GM12878 (cell line): ENCODE data around the gene KRT7. TPM values are rescaled to one million over a fixed set of nuclear protein-coding genes. Genes with fewer than 3 reads are reported as not detected.

ENCODE experiments used
- ATAC-seq: fragments of 200-7000 bp; cut with Tn5 transposase; 3 replicates; pipeline ENCODE4 v1.9.1; 2020; ENCODE audit warnings: mild to moderate bottlenecking, moderate library complexity
- BruUV-seq: library from RNA; stranded (reverse); fragments of 400-500 nt; replicated peaks from 2 replicates; lab custom pipeline; 2021; lab: Mats Ljungman, UMichigan
- CTCF ChIA-PET: fragments of 300-600 bp; sonication (Branson Sonifier 250); formaldehyde crosslinking; extraction: SDS; loops from one replicate; lab custom pipeline; 2021; ENCODE audit warnings: inconsistent platforms; lab: Yijun Ruan, JAX
- POLR2A ChIA-PET: fragments of 350-600 bp; formaldehyde crosslinking; extraction: SDS; loops from one replicate; lab custom pipeline; 2021; ENCODE audit warnings: inconsistent platforms; lab: Charles Lee
- RAD21 ChIA-PET: fragments of 300-600 bp; sonication (Branson Sonifier 250); formaldehyde crosslinking; loops from one replicate; lab custom pipeline; 2023; ENCODE audit warnings: antibody characterized with exemption; ENCODE audit not compliant: unreplicated experiment; lab: Charles Lee
- SMC1A ChIA-PET: fragments of 300-600 bp; sonication (Branson Sonifier 250); formaldehyde crosslinking; loops from one replicate; lab custom pipeline; 2023; ENCODE audit not compliant: unreplicated experiment, uncharacterized antibody; lab: Charles Lee
- DNase-seq: peaks from one replicate; pipeline ENCODE4 v3.0.0-alpha.2; 2011; ENCODE audit warnings: low read depth, low spot score
- FAIRE-seq: peaks from 3 replicates; lab custom pipeline; 2011; peaks lifted over from hg19 to GRCh38; lab: Jason Lieb, UNC
- H2AFZ ChIP-seq: 2 replicates; pipeline ENCODE4 v1.6.0; 2011; ENCODE audit warnings: low read depth, low read length, control low read depth; ENCODE audit not compliant: control insufficient read depth
- H3K27ac ChIP-seq: 2 replicates; pipeline ENCODE4 v1.5.1; 2011; ENCODE audit warnings: control low read depth; ENCODE audit not compliant: control insufficient read depth, insufficient read depth
- H3K27me3 ChIP-seq, 2 experiments: replicated peaks in 1 of 2; 2 replicates each; pipeline versions ENCODE4 v1.6.0 to v1.6.1; 2011; ENCODE audit warnings: low read length in 1 of 2; ENCODE audit not compliant: control insufficient read depth in 2 of 2, insufficient read depth in 2 of 2
- H3K36me3 ChIP-seq, 2 experiments: 2 replicates each; pipeline ENCODE4 v1.5.1; 2011; ENCODE audit warnings: low read length in 1 of 2; ENCODE audit not compliant: control insufficient read depth in 2 of 2, insufficient read depth in 2 of 2
- H3K4me1 ChIP-seq: 2 replicates; pipeline ENCODE4 v1.6.1; 2011; ENCODE audit warnings: mild to moderate bottlenecking, low read length, moderate library complexity, mixed read lengths; ENCODE audit not compliant: control insufficient read depth, insufficient read depth
- H3K4me2 ChIP-seq: 2 replicates; pipeline ENCODE4 v1.6.0; 2011; ENCODE audit warnings: control low read depth; ENCODE audit not compliant: control insufficient read depth, insufficient read depth
- H3K4me3 ChIP-seq: fragments of 200-600 bp; sonication (generic); 2 replicates; pipeline ENCODE4 v1.5.1; 2016
- H3K79me2 ChIP-seq: 2 replicates; pipeline ENCODE4 v1.6.0; 2011; ENCODE audit warnings: low read length; ENCODE audit not compliant: control insufficient read depth, insufficient read depth
- H3K9ac ChIP-seq: 2 replicates; pipeline ENCODE4 v1.8.0; 2011; ENCODE audit warnings: low read length, control low read depth, mixed read lengths; ENCODE audit not compliant: control insufficient read depth, insufficient read depth
- H3K9me3 ChIP-seq: replicated peaks from 3 replicates; pipeline ENCODE4 v1.5.1; 2011; ENCODE audit warnings: mild to moderate bottlenecking, low read length; ENCODE audit not compliant: control insufficient read depth, insufficient read depth
- H4K20me1 ChIP-seq: 2 replicates; pipeline ENCODE4 v1.6.0; 2011; ENCODE audit not compliant: control insufficient read depth, insufficient read depth
- CTCF ChIP-seq, 3 experiments: IDR thresholded peaks in 2 of 3; conservative IDR thresholded peaks in 1 of 3; 2 replicates each; pipeline ENCODE4 v1.5.1; 2011; ENCODE audit warnings: low read depth in 3 of 3, low read length in 3 of 3, mild to moderate bottlenecking in 3 of 3, control low read depth in 2 of 3, moderate library complexity in 2 of 3, inconsistent platforms in 1 of 3, mixed read lengths in 1 of 3; ENCODE audit not compliant: control insufficient read depth in 2 of 3, insufficient read depth in 1 of 3; ENCODE audit errors: extremely low read depth in 1 of 3
- EGR1 ChIP-seq, 2 experiments: IDR thresholded peaks; 1 replicate in 1 of 2; 2 replicates in 1 of 2; pipeline ENCODE4 v1.6.1; 2011 to 2012; ENCODE audit warnings: low read depth in 2 of 2, low read length in 2 of 2, borderline replicate concordance in 1 of 2, mild to moderate bottlenecking in 1 of 2, moderate library complexity in 1 of 2
- GATAD2B ChIP-seq: fragments of 450-650 bp; conservative IDR thresholded peaks from 2 replicates; pipeline ENCODE4 v1.6.1; 2017; ENCODE audit warnings: low read depth, mild to moderate bottlenecking, moderate library complexity
- HDAC2 ChIP-seq: fragments of 200-600 bp; sonication (generic); IDR thresholded peaks from 2 replicates; pipeline ENCODE4 v1.6.1; 2017
- HDGF ChIP-seq: fragments of 450-650 bp; IDR thresholded peaks from 2 replicates; pipeline ENCODE4 v1.6.1; 2016; ENCODE audit warnings: antibody characterized with exemption
- PAX8 ChIP-seq: fragments of 450-650 bp; IDR thresholded peaks from 2 replicates; pipeline ENCODE4 v1.6.1; 2017; ENCODE audit warnings: mild to moderate bottlenecking, moderate library complexity
- PRDM15 ChIP-seq: fragments of 450-650 bp; formaldehyde crosslinking; IDR thresholded peaks from 2 replicates; pipeline ENCODE4 v1.4.0; 2020; ENCODE audit warnings: mild to moderate bottlenecking, moderate library complexity
- RCOR1 ChIP-seq: conservative IDR thresholded peaks from 2 replicates; pipeline ENCODE4 v1.6.1; 2012; ENCODE audit warnings: low read depth, low read length, improper control_type of control experiment
- SPI1 ChIP-seq: IDR thresholded peaks from 2 replicates; pipeline ENCODE4 v1.6.1; 2011; ENCODE audit warnings: low read depth, mild to moderate bottlenecking, low read length, moderate library complexity, borderline replicate concordance; ENCODE audit not compliant: insufficient read depth
- SRF ChIP-seq, 2 experiments: IDR thresholded peaks; 2 replicates each; pipeline ENCODE4 v1.6.1; 2011; ENCODE audit warnings: low read depth in 2 of 2, low read length in 2 of 2, mild to moderate bottlenecking in 1 of 2, moderate library complexity in 1 of 2
- STAT1 ChIP-seq: fragments of 450-650 bp; conservative IDR thresholded peaks from 2 replicates; pipeline ENCODE4 v1.6.1; 2014; ENCODE audit warnings: antibody characterized with exemption, mild to moderate bottlenecking
- SUPT20H ChIP-seq: IDR thresholded peaks from 2 replicates; pipeline ENCODE4 v1.6.1; 2011; ENCODE audit warnings: low read depth, mild to moderate bottlenecking, low read length, moderate library complexity, borderline replicate concordance; ENCODE audit not compliant: control insufficient read depth
- TCF7 ChIP-seq: IDR thresholded peaks from 2 replicates; pipeline ENCODE4 v1.6.1; 2014; ENCODE audit warnings: antibody characterized with exemption, borderline replicate concordance
- WRNIP1 ChIP-seq: IDR thresholded peaks from 2 replicates; pipeline ENCODE4 v1.6.1; 2011; ENCODE audit warnings: low read depth, low read length, improper control_type of control experiment, borderline replicate concordance
- ZSCAN29 ChIP-seq: fragments of 450-650 bp; IDR thresholded peaks from 2 replicates; pipeline ENCODE4 v1.6.1; 2017; ENCODE audit warnings: mild to moderate bottlenecking, moderate library complexity
- WGBS: methylation state at CpG from one replicate; pipeline ENCODE4 v1.1.6; 2016; ENCODE audit warnings: low lambda C conversion rate; ENCODE audit not compliant: insufficient replicate concordance, insufficient coverage; ENCODE audit errors: missing lambda C conversion rate; 5-methylcytosine and 5-hydroxymethylcytosine counted together
- in situ Hi-C: fragments of 300-500 bp; cut with MboI; formaldehyde crosslinking; loops from 9 replicates; pipeline ENCODE4 v1.14.3; 2018; ENCODE audit warnings: mixed read lengths
- intact Hi-C: fragments of 100-400 bp; cut with micrococcal nuclease; formaldehyde crosslinking; loops from one replicate; pipeline ENCODE4 v1.14.2; 2022; ENCODE audit not compliant: unreplicated experiment
- polyA plus RNA-seq, 11 experiments: library from polyadenylated mRNA; depleted of rRNA in 4 of 11; unstranded in 6 of 11; stranded (reverse) in 5 of 11; fragments of >200 nt; fragmentation: Nextera tagmentation in 4 of 11; fragmentation: Illumina TruSeq in 1 of 11; extraction: Ambion mirVana in 4 of 11; extraction: Trizol in 1 of 11; gene quantifications; 1 replicate in 1 of 11; 2 replicates in 10 of 11; pipeline versions ENCODE4 v1.2.1 to v1.2.3, GENCODE V29; 2011 to 2016; ENCODE audit warnings: inconsistent platforms in 2 of 11, missing spikeins in 2 of 11, low read depth in 1 of 11
- total RNA-seq, 4 experiments: library from RNA; depleted of rRNA in 3 of 4; stranded (reverse); fragments of >200 nt in 3 of 4; fragmentation: Illumina TruSeq in 1 of 4; extraction: Trizol in 1 of 4; gene quantifications; 2 replicates each; pipeline versions ENCODE4 v1.2.1 to v1.2.3, GENCODE V29; 2013 to 2021

Gene KRT7
- total and polyA plus RNA-seq, 10 of the 15 experiments (the other 5 are each of a cell fraction or from before 2014, with no cell fraction given) = 0.90 to 18.7 (median 4.8) TPM

- H3K27me3 ChIP-seq = peaks cover 3% of the 10 kb centered on the region in 2 experiments; a peak in 3 of 4 replicates
- no peak overlapping the region for H3K4me2 ChIP-seq
- TF ChIP-seq EGR1 (IDR thresholded peaks at IDR 0.05; ENCODE audit: borderline replicate concordance in 1 of 2, low read depth in 2 of 2, low read length in 2 of 2) = no peak
- TF ChIP-seq ZSCAN29 = no peak
- no peak for TF ChIP-seq HDAC2
- no peak for TF ChIP-seq STAT1
- no peak for TF ChIP-seq SUPT20H
- no peak for TF ChIP-seq PAX8
- no peak for TF ChIP-seq SPI1
- TF ChIP-seq WRNIP1 = no peak
- no peak for TF ChIP-seq RCOR1
- no peak for TF ChIP-seq TCF7
- no peak for TF ChIP-seq CTCF (IDR thresholded peaks at IDR 0.05 in 2 of 3, conservative IDR thresholded peaks at IDR 0.05 in 1 of 3; ENCODE audit: control insufficient read depth in 2 of 3, extremely low read depth in 1 of 3, insufficient read depth in 1 of 3, low read depth in 3 of 3, low read length in 3 of 3)
- TF ChIP-seq PRDM15 = no peak
- TF ChIP-seq SRF (IDR thresholded peaks at IDR 0.05; ENCODE audit: low read depth in 2 of 2, low read length in 2 of 2) = no peak
- no peak for TF ChIP-seq HDGF
- TF ChIP-seq GATAD2B = no peak
- no peak overlapping the region for H2AFZ ChIP-seq
- DNase-seq (no peak), FAIRE-seq (no peak), ATAC-seq (no peak)
- ChIA-PET POLR2A (no interaction called here), CTCF (interaction anchor here (1.5 kb wide), 1 partner anchor 9 kb away, joined by 4 read pairs; the partner anchor contains the start of gene KRT80), SMC1A (no interaction called here), RAD21 (no interaction called here)
- H3K36me3 ChIP-seq = no peaks in the 10 kb centered on the region; a peak in 1 of 4 replicates
- BruUV-seq = no TSS peak
- no peaks in the 10 kb centered on the region for H4K20me1 ChIP-seq
- H3K79me2 ChIP-seq = no peaks in the 10 kb centered on the region
- no peak overlapping the region for H3K9ac ChIP-seq
- in situ Hi-C loops (no loop called here), intact Hi-C loops (no loop called here)
- no peak overlapping the region for H3K27ac ChIP-seq
- H3K4me3 ChIP-seq = no peak overlapping the region
- WGBS = 39% methylated on average over 13 of the region's 13 CpGs
- H3K9me3 ChIP-seq = no peaks in the 10 kb centered on the region
- H3K4me1 ChIP-seq = no peaks in the 10 kb centered on the region
Measured at GRCh38 chr12:52200086-52200780, 32.8 kb upstream of the KRT7 start.
